HG03520 (cell line): ENCODE data around the gene ACVR1.
"Not testable (repeated sequence)": the region's sequence is repeated elsewhere in the genome, so short reads cannot be mapped to it uniquely, and the experiment has no call there.

ENCODE experiments used
- ATAC-seq: cut with Tn5 transposase; IDR thresholded peaks from one replicate; pipeline ENCODE4 v1.9.1; 2021; ENCODE audit warnings: mild to moderate bottlenecking, moderate library complexity; ENCODE audit not compliant: unreplicated experiment

The ACVR1 gene

GRCh38 chr2:157726946-157727345 lies 149.2 kb downstream of the ACVR1 start:
- ATAC-seq: no peak

DNA sequence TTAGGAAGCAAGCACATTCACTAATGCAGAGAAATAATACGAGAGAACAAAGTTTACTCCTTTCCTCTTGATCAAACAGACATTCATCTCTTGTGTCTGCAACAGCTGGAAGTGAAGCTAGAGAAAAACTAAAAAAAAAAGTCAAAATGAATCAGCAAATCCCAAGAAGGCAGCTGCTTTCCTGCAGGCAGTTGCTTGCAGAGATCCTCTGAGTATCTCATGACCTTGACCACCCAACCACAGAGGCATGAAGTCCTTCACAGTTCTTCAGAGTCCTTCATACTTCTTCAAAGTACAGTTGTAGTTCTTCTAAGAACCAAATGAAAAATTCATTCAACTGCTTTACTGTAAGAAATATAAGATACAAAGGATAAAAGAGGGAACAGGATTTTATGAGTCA lies 150.3 kb downstream of the ACVR1 start:
- ATAC-seq: no peak

DNA sequence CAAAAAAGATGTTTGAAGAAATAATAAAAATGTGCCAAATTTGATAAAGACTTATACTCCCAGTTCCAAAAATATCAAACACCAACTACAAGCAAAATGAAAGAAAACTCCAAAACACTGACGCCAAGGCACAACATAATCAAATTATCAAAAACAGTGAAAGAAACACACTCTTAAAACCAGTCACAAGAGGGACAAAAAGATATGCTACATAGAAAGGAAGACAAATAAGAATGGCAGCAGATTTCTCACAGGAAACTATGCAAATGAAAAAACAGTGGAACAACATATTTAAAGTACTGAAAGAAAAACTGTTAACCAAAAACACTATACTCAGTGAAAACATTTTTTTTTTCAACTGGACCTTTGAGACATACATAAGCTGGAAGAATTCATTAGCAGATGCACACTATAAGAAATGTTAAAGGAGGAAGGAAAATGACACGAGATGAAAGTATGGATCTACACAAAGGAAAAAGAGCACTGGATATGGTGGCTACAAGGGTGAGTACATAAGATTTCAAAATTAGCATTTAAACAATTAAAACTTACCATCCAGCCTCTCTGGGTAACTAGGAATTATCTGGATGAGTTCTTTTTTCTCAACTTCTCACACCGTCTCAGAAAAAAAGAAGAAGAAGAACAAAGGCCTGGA lies 153.4 kb downstream of the ACVR1 start:
- ATAC-seq: no peak

DNA sequence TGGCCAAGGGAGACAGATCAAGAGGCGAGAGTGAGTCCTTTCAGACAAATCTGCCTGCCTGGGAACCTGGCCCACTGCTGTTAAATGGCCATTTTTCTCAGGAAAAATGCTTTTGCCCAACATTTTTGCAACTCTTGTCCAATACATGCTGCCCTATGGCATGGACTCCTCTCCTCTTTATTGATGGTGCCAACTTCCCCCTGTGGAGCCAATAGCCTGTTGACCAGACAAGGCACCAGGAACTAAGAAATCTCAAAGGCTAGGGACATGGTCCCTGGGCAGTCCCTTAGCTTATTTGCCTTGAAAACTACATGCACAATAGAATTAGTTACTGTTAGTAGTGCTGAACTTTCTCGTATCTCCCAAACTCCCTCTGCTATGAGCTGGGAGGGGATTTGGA lies 155.6 kb downstream of the ACVR1 start:
- ATAC-seq: no peak

GRCh38 chr2:157704653-157705052 lies 171.5 kb downstream of the ACVR1 start:
- not testable (repeated sequence) for ATAC-seq

DNA sequence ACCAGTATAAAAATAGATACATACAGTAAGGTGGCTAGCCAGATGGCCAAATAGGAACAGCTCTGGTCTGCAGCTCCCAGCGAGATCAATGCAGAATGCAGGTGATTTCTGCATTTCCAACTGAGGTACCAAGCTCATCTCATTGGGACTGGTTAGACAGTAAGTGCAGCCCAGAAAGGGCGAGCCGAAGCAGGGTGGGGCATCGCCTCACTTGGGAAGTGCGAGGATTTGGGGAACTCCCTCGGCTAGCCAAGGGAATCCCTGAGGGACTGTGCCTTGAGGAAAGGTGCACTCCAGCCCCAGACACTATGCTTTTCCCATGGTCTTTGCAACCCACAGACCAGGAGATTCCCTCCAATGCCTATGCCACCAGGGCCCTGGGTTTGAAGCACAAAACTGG lies 172.0 kb downstream of the ACVR1 start:
- not testable (repeated sequence) for ATAC-seq

DNA sequence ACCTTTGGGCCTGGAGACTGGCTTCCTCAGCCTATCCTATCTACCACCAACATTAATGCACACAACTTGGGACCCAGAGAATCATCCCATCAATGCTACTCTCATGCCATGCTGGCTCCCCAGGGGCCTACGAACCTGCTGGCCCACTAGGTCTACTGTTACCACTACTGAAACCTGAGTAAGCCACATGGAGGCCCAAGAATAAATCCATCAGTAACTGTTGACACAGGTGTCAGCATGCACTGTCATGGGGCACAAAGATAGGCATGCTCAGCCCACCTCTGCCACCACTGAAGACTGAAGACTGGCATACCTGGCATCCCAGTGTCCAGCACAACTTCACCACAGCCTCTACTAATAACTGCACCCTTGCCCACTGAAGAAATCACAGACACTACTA lies 176.3 kb downstream of the ACVR1 start:
- ATAC-seq: no peak

- no peak for ATAC-seq
Measured at GRCh38 chr2:157699009-157699408, 177.1 kb downstream of the ACVR1 start.

DNA sequence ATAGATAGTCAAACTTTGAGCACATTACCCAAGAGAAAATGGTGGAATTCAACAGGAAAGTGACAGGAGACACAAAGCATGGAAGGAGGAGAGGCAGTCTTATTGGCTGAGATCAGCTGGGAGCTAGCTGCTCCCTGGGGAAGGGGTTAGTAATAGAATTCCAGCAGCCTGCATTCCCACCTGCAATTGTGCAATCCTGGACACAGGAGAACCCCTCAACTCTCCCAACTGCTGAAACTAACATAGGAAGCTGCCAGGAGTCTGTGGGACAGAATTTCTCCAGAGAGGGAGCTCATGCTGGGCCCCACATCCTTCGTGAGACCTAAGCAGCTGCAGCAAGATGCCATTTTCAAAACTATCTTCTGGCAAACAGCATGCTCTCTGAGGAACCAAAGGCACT lies 177.7 kb downstream of the ACVR1 start:
- ATAC-seq: no peak

DNA sequence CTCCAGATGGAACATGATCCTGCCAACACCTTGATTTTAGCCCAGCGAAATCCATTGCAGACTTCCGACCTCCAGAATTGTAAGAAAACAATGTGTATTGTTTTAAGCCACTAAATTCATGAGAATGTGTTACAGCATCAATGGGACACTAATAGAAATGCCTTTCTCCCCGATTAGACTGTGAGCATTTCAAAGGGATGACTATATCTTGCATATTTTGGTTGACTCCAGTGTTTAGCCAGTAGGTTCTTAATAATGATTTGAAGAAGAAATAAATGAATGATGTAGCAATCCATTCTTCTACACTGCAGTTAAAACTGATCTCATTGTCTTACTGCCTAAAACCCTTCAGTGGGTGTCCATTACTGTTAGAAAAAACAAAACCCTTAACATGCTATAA lies 180.1 kb downstream of the ACVR1 start:
- ATAC-seq: no peak

- ATAC-seq: no peak
Measured at GRCh38 chr2:157692768-157693167, 183.4 kb downstream of the ACVR1 start.

DNA sequence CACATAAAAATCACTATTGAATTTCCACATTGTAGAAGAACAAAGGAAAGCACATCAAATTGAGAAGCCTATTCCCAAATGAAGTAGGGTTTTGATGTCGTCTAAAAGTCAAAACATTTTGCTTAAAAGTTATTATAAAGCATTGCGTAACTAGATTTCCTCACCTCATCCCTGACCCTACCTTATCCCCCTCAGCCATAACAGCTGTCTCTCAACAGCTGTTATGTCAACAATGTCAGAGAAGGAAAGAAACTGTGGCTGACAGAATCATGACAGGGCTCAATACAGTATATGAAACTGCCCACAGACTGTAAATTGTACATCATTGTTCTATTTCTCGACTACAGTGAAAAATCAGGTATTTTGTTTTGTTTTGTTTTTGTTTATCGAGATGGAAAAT lies 184.4 kb downstream of the ACVR1 start:
- no peak for ATAC-seq

DNA sequence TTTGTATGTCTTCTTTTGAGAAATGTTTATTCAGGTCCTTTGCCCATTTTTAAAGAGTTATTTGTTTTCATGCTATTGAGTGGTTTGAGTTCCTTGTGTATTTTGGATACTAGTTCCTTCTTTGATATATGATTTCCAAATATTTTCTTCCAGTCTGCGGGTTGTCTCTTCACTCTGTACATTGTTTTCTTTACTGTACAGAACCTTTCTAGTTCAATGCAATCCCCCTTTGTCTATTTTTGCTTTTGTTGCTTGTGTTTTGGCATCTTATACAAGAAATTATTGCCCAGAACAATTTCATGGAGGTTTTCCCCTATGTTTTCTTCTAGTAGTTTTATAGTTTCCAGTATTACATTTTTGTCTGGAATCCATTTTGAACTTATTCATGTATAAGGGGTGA lies 185.0 kb downstream of the ACVR1 start:
- no peak for ATAC-seq
